Stimulated activated CD4-positive, alpha-beta T cell treated with anti-CD3 and anti-CD28 coated beads, TNF-alpha, amount 100 ng/mL, for 1 hour (primary cell): ENCODE data around the gene UBP1.

Source experiments
- DNase-seq, 3 donors: peaks; one replicate each; pipeline ENCODE4 v3.0.0-alpha.2; 2020; ENCODE audit warnings: low read depth in 3 of 3, low spot score in 1 of 3

Gene UBP1

GRCh38 chr3:33392144-33392543 is 48.1 kb downstream of the UBP1 start:
- no peak for DNase-seq

- no peak for DNase-seq
Observed at GRCh38 chr3:33391255-33391995, 48.8 kb downstream of the UBP1 start.

GRCh38 chr3:33389908-33390307 is 50.3 kb downstream of the UBP1 start:
- no peak for DNase-seq

GRCh38 chr3:33388374-33389100 is 51.7 kb downstream of the UBP1 start:
- no peak for DNase-seq

- no peak for DNase-seq
Observed at GRCh38 chr3:33386631-33387030, 53.6 kb downstream of the UBP1 start.

GRCh38 chr3:33385423-33385822 is 54.8 kb downstream of the UBP1 start:
- peak in 1 of 3 donors; percentile 6 for DNase-seq

- DNase-seq: no peak
Observed at GRCh38 chr3:33383951-33384350, 56.3 kb downstream of the UBP1 start.

- DNase-seq: no peak
Observed at GRCh38 chr3:33380653-33381052, 59.6 kb downstream of the UBP1 start.

- no peak for DNase-seq
Observed at GRCh38 chr3:33377931-33378330, 62.3 kb downstream of the UBP1 start.

- DNase-seq: no peak
Observed at GRCh38 chr3:33377489-33377888, 62.7 kb downstream of the UBP1 start.

GRCh38 chr3:33373082-33373437 is 67.1 kb downstream of the UBP1 start:
- no peak for DNase-seq

- DNase-seq: peak in 2 of 3 donors; percentile 3 to 6
Observed at GRCh38 chr3:33372218-33373081, 67.8 kb downstream of the UBP1 start.

- no peak for DNase-seq
Observed at GRCh38 chr3:33364531-33365128, 75.6 kb downstream of the UBP1 start.

GRCh38 chr3:33364060-33364459 is 76.1 kb downstream of the UBP1 start:
- no peak for DNase-seq

GRCh38 chr3:33363113-33363800 is 76.9 kb downstream of the UBP1 start:
- DNase-seq: no peak

GRCh38 chr3:33360136-33360825 is 79.9 kb downstream of the UBP1 start:
- DNase-seq: no peak

GRCh38 chr3:33358172-33358781 is 81.9 kb downstream of the UBP1 start:
- no peak for DNase-seq

GRCh38 chr3:33355611-33356010 is 84.6 kb downstream of the UBP1 start:
- DNase-seq: no peak

- no peak for DNase-seq
Observed at GRCh38 chr3:33339758-33340157, 100.4 kb downstream of the UBP1 start.
